GM12892 (cell line): ENCODE results near the gene PYROXD2.

Experiments
- DNase-seq: peaks from one replicate; pipeline ENCODE4 v3.0.0; 2011; ENCODE audit not compliant: insufficient read length
- FAIRE-seq: peaks from 2 replicates; lab custom pipeline; 2011; peaks lifted over from hg19 to GRCh38; lab: Jason Lieb, UNC
- POLR2A ChIP-seq: IDR thresholded peaks from 2 replicates; pipeline ENCODE4 v1.6.1; 2011; ENCODE audit warnings: low read depth, low read length, control low read depth
- POLR2AphosphoS5 ChIP-seq: IDR thresholded peaks from 2 replicates; pipeline ENCODE4 v1.6.1; 2011; ENCODE audit warnings: low read depth, low read length, control low read depth
- TAF1 ChIP-seq: IDR thresholded peaks from 2 replicates; pipeline ENCODE4 v1.6.1; 2011; ENCODE audit warnings: low read depth, mild to moderate bottlenecking, control low read depth, low read length, borderline replicate concordance

The PYROXD2 gene

GRCh38 chr10:98450618-98451017 lies 35.6 kb upstream of the PYROXD2 start:
- TF ChIP-seq POLR2AphosphoS5 (no peak), POLR2A (no peak), TAF1 (no peak)
- FAIRE-seq (no peak), DNase-seq (no peak)

DNA sequence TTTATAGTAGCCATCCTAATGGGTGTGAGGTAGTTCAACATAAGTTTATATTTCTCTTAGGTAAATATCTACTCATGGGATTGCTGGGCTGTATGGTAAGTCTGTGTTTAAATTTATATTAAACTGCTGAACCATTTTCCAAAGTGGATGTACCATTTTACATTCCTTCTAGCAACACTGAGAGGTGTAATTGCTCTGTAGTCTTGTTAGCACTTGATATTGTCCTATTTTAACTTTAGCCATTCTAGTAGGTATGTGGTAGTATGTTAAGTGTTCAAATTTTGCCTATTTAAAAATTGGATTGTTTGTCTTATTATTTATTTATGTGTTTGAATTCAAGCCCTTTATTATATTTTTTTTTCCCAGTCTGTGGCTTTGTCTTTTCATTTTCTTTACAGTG lies 34.3 kb upstream of the PYROXD2 start:
- FAIRE-seq = no peak
- TF ChIP-seq POLR2AphosphoS5 = no peak
- no peak for TF ChIP-seq TAF1
- no peak for TF ChIP-seq POLR2A
- no peak for DNase-seq

DNA sequence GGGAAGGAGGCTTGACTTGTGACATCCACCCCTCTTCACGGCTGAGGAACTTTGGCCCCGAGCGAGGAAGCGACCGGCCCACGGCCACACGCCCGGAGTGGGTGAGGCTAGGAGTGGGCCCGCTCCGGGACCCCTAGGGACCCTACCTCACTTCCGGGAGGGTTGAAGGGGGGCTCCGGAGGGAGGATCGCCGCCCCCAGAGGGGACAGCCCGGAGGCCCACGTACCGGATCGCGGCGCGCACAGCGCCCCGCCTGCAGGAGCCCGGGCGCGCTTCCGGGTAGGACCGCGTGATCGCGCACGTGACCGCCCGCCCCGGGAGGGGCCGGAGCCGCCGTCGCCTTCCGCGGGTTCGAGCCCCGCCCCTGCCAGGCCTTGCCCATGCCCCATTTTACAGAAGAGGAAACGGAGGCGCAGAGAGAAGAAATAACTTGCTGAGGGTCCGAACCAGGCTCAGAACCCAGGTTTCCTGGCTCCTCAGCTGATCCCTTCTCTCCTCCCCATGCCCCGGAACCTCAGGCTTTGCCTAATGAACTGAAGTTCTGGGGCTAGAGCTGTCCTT lies 31.8 kb upstream of the PYROXD2 start, which contains the start of gene HPS1:
Gene HPS1 (minus strand): TSS at position 275 of the 561 bp plus-strand sequence. CDS start 3,695 bp downstream, outside the sequence.
- TF ChIP-seq POLR2AphosphoS5 = peak; percentile 85
- TF ChIP-seq POLR2A = peak; percentile 86; the same call in 1 of the 2 replicates
- TF ChIP-seq TAF1 = peak; percentile 58
- DNase-seq (peak; percentile 87), FAIRE-seq (peak; percentile 90)

- DNase-seq = no peak
- FAIRE-seq = no peak
- TF ChIP-seq TAF1 (no peak), POLR2AphosphoS5 (peak; percentile 4; the same call in 1 of the 2 replicates)
Measured at GRCh38 chr10:98446151-98446660, 31.2 kb upstream of the PYROXD2 start.

- no peak for DNase-seq
- TF ChIP-seq POLR2A (no peak), TAF1 (no peak), POLR2AphosphoS5 (no peak)
- no peak for FAIRE-seq
Measured at GRCh38 chr10:98445200-98445812, 30.3 kb upstream of the PYROXD2 start.

GRCh38 chr10:98444314-98445006 lies 29.5 kb upstream of the PYROXD2 start:
- DNase-seq = no peak
- no peak for FAIRE-seq
- TF ChIP-seq POLR2A (no peak), POLR2AphosphoS5 (no peak), TAF1 (no peak)

DNA sequence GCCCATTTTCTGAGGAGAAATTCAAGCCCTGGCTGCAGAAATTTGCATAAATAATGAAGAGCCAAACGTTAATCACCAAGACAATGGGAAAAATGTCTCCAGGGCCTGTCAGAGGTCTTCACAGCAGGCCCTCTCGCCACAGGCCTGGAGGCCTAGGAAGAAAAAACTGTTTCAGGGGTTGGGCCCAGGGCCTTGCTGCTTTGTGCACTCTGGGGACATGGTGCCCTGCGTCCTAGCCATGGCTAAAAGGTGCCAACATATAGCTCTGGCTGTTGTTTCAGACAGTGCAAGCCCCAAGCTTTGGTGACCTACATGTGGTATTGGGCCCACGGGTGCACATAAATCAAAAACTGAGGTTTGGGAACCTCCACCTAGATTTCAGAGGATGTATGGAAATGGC lies 23.7 kb upstream of the PYROXD2 start:
- FAIRE-seq (no peak), DNase-seq (no peak)
- no peak for TF ChIP-seq POLR2AphosphoS5
- TF ChIP-seq POLR2A = no peak
- no peak for TF ChIP-seq TAF1

GRCh38 chr10:98436704-98437103 lies 21.7 kb upstream of the PYROXD2 start:
- FAIRE-seq (no peak), DNase-seq (no peak)
- TF ChIP-seq TAF1 = no peak
- no peak for TF ChIP-seq POLR2AphosphoS5

DNA sequence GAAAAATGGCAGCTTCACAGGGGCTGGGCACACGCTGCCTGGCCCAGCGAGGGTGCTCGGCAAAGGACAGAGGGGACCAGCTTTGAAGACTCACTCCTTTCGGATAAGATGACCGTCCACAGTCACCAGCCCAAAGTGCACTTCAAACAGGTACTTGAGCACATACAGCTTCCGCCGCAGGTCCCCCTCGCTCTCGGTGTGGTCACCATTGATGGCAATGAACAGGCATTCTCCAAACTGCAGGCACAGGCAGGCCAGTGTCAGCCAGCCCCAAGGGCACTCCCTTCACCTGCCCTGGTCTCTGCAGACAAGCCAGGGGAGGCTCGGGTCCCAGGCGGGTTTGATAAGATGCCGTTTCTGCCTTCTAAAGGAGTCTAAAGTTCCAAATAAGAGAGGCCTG lies 20.2 kb upstream of the PYROXD2 start:
- no peak for FAIRE-seq

GRCh38 chr10:98433881-98434732 lies 19.1 kb upstream of the PYROXD2 start:
- FAIRE-seq (no peak), DNase-seq (no peak)
- TF ChIP-seq POLR2A = no peak
- TF ChIP-seq TAF1 = no peak
- no peak for TF ChIP-seq POLR2AphosphoS5

More for the DNA sequence above, 20.2 kb upstream of the PYROXD2 start:
- no peak for DNase-seq
- no peak for TF ChIP-seq POLR2A
- no peak for TF ChIP-seq TAF1
- no peak for TF ChIP-seq POLR2AphosphoS5

DNA sequence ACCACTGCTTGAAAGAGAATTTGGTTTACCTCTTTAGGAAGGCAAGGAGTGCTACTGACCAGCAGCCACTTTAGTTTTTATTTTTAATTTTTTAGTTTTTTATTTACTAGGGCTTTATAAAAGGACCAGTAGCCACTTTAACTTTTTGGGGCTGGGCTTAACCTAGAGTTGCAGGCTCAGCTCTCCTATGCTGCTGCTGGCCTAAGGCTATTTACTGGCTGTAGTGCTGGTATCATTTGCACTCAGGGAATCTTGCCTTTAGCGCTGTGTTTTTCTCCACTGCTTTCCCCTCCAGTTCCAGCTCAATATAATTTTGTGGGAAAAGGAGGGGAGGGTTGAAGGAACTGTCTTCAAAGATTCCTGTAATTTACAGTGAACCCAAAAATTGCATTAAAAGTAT lies 18.4 kb upstream of the PYROXD2 start:
- DNase-seq = no peak
- no peak for TF ChIP-seq POLR2A
- no peak for TF ChIP-seq TAF1
- TF ChIP-seq POLR2AphosphoS5 = no peak
- no peak for FAIRE-seq
